GM18870 (cell line): ENCODE results near the gene LIN7A.
"Not testable (repeated sequence)": the region's sequence is repeated elsewhere in the genome, so short reads cannot be mapped to it uniquely, and the experiment has no call there.

Experiments
- ATAC-seq: cut with Tn5 transposase; IDR thresholded peaks from one replicate; pipeline ENCODE4 v1.9.1; 2021; ENCODE audit warnings: moderate library complexity; ENCODE audit not compliant: unreplicated experiment

The LIN7A gene

GRCh38 chr12:80924437-80924836, 13.3 kb downstream of the LIN7A start:
- no peak for ATAC-seq

GRCh38 chr12:80920006-80920405, 17.7 kb downstream of the LIN7A start:
- ATAC-seq: no peak

- no peak for ATAC-seq
Observed at GRCh38 chr12:80917651-80918050, 20.1 kb downstream of the LIN7A start.

DNA sequence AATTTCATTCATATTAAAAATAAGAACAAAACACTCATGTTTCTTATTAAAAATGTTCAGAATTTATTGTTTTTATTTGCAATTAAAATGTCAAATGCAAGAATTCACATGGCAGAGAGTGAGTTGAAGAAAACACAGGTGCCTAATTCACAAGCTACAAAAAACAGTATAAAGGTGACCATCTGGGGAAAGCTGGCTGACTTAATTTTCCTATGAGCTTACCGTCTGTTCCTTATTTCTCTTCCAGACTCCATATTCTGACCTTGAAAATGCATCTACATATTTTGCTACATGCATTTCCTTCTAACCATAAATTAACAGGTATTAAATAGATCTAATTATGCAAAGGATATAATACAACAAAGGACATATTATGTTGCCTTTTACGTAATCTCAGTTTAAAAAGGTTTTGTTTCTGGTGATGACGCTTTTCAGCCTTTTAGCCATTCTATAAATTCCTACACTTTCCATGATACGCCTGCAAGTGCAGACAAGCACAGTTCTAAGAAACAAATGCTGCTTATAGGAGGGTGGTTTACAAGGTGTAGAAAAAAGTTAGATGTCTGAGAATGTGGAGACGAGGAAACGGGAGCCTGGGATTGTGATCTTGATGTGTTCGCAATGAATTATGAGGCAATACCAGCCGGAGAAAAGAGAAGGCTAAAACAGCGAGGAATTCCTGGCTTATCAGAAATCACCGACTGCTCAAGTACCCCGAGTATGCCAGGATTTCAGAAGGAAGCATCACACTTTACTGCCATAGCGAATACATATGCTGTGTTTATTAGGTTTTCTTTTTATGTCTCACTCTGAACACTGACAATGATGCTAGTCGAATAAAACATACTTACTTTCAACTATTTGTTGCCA, 24.6 kb downstream of the LIN7A start:
- no peak for ATAC-seq

DNA sequence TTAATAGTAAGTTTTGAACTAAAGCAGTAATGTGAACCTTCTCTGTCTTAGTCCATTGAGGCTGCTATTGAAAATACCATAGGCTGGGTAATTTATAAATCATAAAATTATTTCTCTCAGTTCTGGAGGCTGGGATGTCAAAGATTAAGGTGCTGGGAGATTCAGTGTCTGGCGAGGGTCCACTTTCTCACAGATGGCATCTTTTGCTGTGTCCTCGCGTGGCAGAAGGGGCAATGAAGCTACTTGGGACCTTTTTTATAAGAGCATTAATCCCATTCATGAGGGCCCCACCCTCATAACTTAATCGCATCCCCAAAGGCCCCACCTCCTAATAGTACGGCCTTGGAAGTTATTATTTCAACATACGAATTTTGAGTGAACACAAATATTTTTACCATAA, 28.4 kb downstream of the LIN7A start:
- ATAC-seq: no peak

- ATAC-seq: no peak
Observed at GRCh38 chr12:80902711-80903110, 35.0 kb downstream of the LIN7A start.

DNA sequence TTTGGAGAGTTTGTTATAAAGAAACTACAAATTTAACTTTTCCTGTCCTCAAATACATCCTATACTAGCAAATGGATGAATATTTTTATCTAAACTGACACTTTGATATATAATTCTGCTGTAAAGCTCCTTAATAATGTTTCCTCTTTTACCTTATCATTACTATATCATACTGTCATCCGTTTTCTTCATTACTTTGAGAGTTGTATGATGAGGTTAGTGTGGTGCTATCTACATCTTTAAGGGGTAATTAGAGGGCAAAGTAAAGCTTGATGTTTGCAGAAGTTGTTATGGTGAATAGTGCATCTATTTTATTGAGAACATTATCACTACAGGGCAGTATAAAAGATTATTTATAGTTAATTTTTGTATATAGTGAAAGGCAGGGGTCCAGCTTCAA, 36.1 kb downstream of the LIN7A start:
- ATAC-seq: no peak

- ATAC-seq: no peak
Observed at GRCh38 chr12:80895240-80895639, 42.5 kb downstream of the LIN7A start.

GRCh38 chr12:80894179-80894578, 43.6 kb downstream of the LIN7A start:
- ATAC-seq: no peak

GRCh38 chr12:80892597-80893445, 44.9 kb downstream of the LIN7A start:
- peak; percentile 63 for ATAC-seq

GRCh38 chr12:80884651-80885050, 53.1 kb downstream of the LIN7A start:
- ATAC-seq: no peak

DNA sequence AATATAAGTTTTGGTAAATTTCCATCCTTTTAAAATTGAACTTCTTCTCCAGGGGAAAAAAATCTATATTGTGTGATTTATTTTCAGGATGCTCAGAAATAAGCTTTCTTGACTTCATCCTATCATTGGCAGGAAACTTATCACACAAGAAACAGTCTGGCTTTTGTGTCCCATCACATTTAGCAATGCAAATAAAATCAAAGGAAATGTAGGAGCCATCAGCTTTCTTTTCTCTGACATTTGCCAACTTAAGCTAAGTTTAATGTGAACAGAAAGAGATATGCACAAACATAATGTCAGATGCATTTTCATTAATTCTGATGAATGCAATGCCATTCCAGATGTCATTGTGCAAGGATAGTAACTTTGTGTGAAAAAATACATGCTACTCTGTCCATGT, 56.6 kb downstream of the LIN7A start:
- no peak for ATAC-seq

DNA sequence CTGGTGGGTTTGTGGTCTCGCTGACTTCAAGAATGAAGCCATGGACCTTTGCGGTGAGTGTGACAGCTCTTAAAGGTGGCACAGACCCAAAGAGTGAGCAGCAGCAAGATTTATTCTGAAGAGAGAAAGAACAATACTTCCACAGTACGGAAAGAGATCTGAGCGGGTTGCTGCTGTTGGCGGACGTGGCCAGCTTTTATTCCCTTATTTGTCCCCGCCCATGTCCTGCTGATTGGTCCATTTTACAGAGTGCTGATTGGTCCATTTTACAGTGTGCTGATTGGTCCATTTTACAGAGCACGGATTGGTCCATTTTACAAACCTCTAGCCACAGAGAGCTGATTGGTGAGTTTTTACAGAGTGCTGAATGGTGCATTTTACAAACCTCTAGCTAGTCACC, 59.3 kb downstream of the LIN7A start:
- ATAC-seq: not testable (repeated sequence)

DNA sequence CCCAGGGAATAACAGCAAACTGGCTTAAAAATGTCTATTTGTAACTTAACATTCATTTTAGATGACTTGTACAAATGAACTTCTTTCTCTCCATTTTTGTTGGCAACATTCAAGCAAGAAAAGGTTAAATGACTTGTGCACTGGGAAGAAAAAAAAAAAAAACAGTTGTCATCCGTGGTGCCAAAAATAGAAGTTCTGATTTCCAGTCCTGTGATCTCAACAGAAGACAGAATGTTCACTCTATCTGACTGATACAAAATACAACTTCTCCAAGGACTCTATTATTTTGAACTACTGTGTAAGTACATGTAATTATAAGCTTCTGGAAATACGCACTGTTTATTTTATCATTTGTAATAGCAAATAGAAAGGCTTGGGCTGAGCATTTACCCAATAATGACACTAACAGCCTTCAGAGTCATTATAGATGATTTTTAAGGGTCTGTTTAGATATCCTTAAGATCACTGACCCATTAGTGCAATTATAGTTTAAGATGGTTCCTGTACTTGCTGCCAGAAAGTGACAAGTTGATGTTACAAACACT, 59.9 kb downstream of the LIN7A start:
- no peak for ATAC-seq

GRCh38 chr12:80872053-80872452, 65.7 kb downstream of the LIN7A start:
- no peak for ATAC-seq

DNA sequence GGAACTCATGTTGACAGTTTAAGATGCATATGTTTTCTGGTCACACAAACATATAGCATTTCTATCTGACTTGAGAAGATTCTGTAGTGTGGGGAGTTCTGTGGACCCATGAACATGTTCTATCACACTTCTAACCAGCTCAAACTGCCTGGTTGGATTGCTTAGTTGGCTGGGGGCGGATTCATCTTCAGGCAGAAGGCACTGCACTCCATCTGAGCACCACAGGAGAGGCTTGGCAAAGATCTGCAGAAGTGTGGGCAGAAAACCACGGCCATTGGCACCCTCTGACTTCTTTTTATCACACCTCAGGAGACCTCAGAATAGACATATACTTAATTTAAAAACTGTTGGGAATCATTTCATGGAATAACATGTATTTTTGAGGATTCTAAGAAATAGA, 68.5 kb downstream of the LIN7A start:
- no peak for ATAC-seq

DNA sequence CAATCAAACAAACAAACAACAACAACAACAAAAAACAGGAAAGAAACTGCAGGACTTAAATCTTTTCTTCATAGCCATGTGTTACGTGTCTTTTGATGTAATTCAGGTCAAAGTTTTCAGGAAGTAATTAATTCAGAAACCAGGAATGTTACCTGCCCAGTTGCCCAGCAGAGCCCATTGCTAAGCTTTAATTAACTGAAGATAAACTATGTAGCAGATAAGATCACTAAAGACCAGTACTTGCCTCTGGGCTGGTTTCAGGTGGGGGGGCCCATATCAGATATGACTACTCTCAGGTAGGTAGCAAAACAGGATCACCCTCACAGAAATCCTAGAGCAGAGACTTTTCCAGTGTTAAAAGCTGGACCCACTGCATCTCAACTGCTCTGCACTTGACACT, 69.2 kb downstream of the LIN7A start:
- ATAC-seq: no peak

DNA sequence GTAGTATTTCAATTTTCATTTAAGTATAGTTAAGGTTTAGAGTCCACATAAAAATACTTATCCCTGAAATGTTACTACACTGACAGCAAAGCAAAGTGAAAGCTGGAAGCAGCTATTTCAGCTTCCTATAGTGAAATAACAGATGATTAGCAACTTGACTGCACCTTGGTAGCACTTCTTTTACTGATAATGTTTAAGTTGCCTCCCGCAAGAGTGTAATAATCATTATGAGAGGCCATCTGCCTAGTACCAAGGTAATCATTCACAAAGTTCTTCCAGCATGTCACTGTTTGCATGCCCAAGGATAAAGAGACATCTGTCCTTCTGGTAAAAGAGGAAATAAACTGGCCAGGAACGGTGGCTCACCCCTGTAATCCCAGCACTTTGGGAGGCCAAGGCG, 69.8 kb downstream of the LIN7A start:
- peak; percentile 39 for ATAC-seq

DNA sequence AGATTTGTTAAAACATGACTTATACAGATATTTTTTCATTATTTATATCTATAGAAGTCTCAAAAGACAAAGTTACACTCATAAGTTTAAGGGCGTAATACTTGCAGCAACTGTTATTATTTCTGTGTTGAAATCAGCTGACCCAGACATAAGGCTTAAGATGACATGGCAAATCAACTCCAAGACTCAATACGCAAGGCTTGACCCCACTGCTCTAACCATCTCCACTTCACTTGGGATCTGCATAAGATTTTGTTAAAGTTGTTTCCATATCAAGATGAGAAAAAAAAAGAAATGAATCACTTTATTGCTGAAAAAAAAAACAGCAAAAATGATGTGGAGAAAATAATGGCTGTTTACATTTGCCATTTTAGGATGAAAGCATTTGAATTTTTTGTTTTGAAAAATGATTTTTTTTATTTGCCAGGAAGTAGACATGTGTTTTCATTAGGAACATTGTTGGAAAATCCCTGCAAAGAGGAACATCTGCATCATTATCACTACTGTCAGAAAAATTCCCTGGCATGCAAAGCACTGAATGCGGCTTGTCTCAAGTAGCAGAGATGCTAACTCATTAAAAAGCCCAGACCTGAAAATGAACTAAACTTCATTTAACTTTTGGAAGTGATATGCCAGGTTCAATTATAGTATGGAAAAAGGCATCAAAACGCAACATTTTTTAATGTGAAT, 73.5 kb downstream of the LIN7A start:
- ATAC-seq: no peak

DNA sequence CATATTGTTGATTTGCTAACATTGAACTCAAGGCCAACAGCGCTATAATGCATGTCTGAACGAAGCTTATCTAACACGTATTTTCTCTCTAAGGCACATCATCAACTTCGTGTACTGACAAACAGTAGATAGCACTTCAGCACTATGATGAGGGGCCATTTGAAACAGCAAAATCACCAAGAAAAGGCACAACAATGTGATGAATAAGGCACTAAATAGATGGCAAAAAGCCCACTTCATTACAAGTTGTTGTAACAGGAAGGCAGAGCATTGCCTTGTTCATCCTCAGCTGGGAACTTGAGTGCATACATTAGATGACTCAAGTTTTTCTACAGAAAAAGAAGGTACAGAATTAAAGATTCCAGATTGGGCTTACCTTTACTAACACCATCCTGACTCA, 75.2 kb downstream of the LIN7A start:
- ATAC-seq: no peak
